CD4-positive, alpha-beta memory T cell (primary cell): ENCODE data around the gene DOCK9. TPM values are rescaled to one million over a fixed set of nuclear protein-coding genes. Genes with fewer than 3 reads are reported as not detected.

Experiments used
- CTCF ChIA-PET: fragments of 350-600 bp; sonication (Branson Sonifier 250); formaldehyde crosslinking; loops from one replicate; lab custom pipeline; 2021; ENCODE audit warnings: inconsistent platforms; ENCODE audit not compliant: partially characterized antibody; lab: Charles Lee
- POLR2A ChIA-PET: fragments of 350-600 bp; sonication (Branson Sonifier 250); formaldehyde crosslinking; loops from one replicate; lab custom pipeline; 2021; ENCODE audit not compliant: partially characterized antibody; lab: Charles Lee
- DNase-seq, 5 donors: peaks; one replicate each; pipeline versions ENCODE4 v3.0.0 to v3.0.0-alpha.2; 2020 to 2022; ENCODE audit warnings: mixed read lengths in 1 of 5
- H3K27ac ChIP-seq: one replicate; pipeline ENCODE4 v1.7.0; 2013; ENCODE audit warnings: low read depth, low read length
- H3K27me3 ChIP-seq: 2 replicates; pipeline ENCODE4 v1.7.0; 2013; ENCODE audit warnings: mild to moderate bottlenecking, low read length, moderate library complexity; ENCODE audit not compliant: insufficient read depth
- H3K36me3 ChIP-seq: 2 replicates; pipeline ENCODE4 v1.7.0; 2013; ENCODE audit warnings: mild to moderate bottlenecking, low read length, moderate library complexity; ENCODE audit not compliant: insufficient read depth
- H3K4me1 ChIP-seq: 2 replicates; pipeline ENCODE4 v1.7.0; 2013; ENCODE audit warnings: mild to moderate bottlenecking, low read length, moderate library complexity; ENCODE audit not compliant: insufficient read depth
- H3K4me3 ChIP-seq, 2 donors: one replicate each; pipeline ENCODE4 v1.7.0; 2013; ENCODE audit warnings: low read length in 2 of 2, mild to moderate bottlenecking in 1 of 2
- H3K9me3 ChIP-seq, 2 donors: one replicate each; pipeline ENCODE4 v1.7.0; 2013; ENCODE audit warnings: low read length in 2 of 2, control low read depth in 1 of 2; ENCODE audit not compliant: control insufficient read depth in 1 of 2
- H3K27ac Mint-ChIP-seq, 7 donors: one replicate each; pipeline ENCODE4 v1.8.0; 2020 to 2021; ENCODE audit warnings: mixed read lengths in 7 of 7, mild to moderate bottlenecking in 6 of 7, inconsistent platforms in 3 of 7, moderate library complexity in 3 of 7
- H3K27me3 Mint-ChIP-seq, 2 donors: one replicate each; pipeline ENCODE4 v1.8.0; 2020 to 2021; ENCODE audit warnings: mixed read lengths in 2 of 2
- H3K36me3 Mint-ChIP-seq, 2 donors: one replicate each; pipeline ENCODE4 v1.8.0; 2020 to 2021; ENCODE audit warnings: mixed read lengths in 2 of 2, inconsistent platforms in 1 of 2, mild to moderate bottlenecking in 1 of 2
- H3K4me1 Mint-ChIP-seq, 4 donors: one replicate each; pipeline ENCODE4 v1.8.0; 2020 to 2021; ENCODE audit warnings: mixed read lengths in 4 of 4, mild to moderate bottlenecking in 1 of 4
- H3K4me3 Mint-ChIP-seq, 8 donors: one replicate each; pipeline ENCODE4 v1.8.0; 2020 to 2021; ENCODE audit warnings: mixed read lengths in 8 of 8, mild to moderate bottlenecking in 7 of 8, moderate library complexity in 6 of 8, inconsistent platforms in 3 of 8
- H3K9me3 Mint-ChIP-seq, 8 donors: one replicate each; pipeline ENCODE4 v1.8.0; 2020 to 2021; ENCODE audit warnings: mixed read lengths in 8 of 8, mild to moderate bottlenecking in 5 of 8, inconsistent platforms in 3 of 8, moderate library complexity in 1 of 8
- intact Hi-C: fragments of 100-400 bp; cut with micrococcal nuclease; formaldehyde crosslinking; loops from one replicate; pipeline ENCODE4 v1.15.1; 2023
- polyA plus RNA-seq, 2 donors: library from polyadenylated mRNA; unstranded; fragments of 300-500 nt; fragmentation: Illumina TruSeq; gene quantifications; one replicate each; pipeline ENCODE4 v1.2.3, GENCODE V29; 2021
- total RNA-seq, 2 experiments: library from RNA; stranded (reverse); gene quantifications; one replicate each; pipeline ENCODE4 v1.2.3, GENCODE V29; 2021

The DOCK9 gene, protein sequence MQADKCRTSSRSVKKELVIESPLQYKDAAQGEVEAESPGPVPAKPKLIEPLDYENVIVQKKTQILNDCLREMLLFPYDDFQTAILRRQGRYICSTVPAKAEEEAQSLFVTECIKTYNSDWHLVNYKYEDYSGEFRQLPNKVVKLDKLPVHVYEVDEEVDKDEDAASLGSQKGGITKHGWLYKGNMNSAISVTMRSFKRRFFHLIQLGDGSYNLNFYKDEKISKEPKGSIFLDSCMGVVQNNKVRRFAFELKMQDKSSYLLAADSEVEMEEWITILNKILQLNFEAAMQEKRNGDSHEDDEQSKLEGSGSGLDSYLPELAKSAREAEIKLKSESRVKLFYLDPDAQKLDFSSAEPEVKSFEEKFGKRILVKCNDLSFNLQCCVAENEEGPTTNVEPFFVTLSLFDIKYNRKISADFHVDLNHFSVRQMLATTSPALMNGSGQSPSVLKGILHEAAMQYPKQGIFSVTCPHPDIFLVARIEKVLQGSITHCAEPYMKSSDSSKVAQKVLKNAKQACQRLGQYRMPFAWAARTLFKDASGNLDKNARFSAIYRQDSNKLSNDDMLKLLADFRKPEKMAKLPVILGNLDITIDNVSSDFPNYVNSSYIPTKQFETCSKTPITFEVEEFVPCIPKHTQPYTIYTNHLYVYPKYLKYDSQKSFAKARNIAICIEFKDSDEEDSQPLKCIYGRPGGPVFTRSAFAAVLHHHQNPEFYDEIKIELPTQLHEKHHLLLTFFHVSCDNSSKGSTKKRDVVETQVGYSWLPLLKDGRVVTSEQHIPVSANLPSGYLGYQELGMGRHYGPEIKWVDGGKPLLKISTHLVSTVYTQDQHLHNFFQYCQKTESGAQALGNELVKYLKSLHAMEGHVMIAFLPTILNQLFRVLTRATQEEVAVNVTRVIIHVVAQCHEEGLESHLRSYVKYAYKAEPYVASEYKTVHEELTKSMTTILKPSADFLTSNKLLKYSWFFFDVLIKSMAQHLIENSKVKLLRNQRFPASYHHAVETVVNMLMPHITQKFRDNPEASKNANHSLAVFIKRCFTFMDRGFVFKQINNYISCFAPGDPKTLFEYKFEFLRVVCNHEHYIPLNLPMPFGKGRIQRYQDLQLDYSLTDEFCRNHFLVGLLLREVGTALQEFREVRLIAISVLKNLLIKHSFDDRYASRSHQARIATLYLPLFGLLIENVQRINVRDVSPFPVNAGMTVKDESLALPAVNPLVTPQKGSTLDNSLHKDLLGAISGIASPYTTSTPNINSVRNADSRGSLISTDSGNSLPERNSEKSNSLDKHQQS (N-terminal part only)
- total RNA-seq (100 to 1,000 TPM; 194 to 197 TPM), polyA plus RNA-seq (10 to 100 TPM in 1 of 2 donors, 1 to 10 TPM in 1; 6.3 to 44.0 TPM)

DNA sequence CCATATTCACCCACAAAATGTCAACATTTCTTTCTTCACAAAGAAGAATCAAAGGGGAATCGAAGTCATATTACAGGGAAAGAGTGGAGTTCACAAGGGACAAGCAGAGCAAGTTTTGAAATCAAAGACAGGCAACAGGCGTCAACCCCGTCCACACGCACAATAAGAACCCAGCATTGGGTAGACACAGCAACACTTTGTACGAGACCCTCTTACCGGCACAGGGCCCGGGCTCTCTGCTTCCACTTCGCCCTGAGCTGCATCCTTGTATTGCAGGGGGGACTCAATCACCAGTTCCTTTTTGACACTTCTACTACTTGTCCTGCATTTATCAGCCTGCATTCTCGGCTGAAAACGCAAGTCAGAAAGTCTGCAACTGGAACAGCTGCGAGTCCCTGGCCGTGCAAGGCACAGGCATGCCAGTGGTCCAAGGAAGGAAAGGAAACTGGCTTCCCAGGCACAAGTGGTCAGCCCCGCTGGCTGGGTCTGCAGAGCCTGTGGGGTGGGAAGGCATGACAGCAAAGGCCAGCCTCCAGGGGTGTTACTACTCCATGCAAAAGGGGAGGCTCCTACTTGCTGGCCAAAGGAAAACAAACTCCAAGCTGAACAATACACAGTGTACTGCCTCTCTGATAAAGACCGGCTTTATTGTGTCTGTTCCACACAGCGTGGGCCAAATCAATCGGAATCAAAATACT, at the start of gene DOCK9:
TSS of gene DOCK9 (minus strand) at position 497 of the 698 bp plus-strand sequence. CDS start at position 342, 155 bp downstream.
- ChIA-PET CTCF (interaction anchor here (0.7 to 1.0 kb wide), 2 partner anchors 9 to 37 kb away, joined by 3 read pairs; no protein-coding TSS in a partner anchor), POLR2A (interaction anchor here (0.8 to 0.9 kb wide), 2 partner anchors 69 to 111 kb away, joined by 3 read pairs; no protein-coding TSS in a partner anchor)
- Mint-ChIP-seq H3K27me3 (no peaks in the 10 kb centered on the region), H3K27ac (peak within 1 kb of the TSS in 3 of 7 donors; percentile 33 to 77 (median 54)), H3K9me3 (peaks cover 0 to 2% (median 0%) of the 10 kb centered on the region in 8 donors), H3K36me3 (no peaks in the 10 kb centered on the region), H3K4me1 (peaks cover 53 to 78% (median 70%) of the 10 kb centered on the region in 4 donors), H3K4me3 (peak within 1 kb of the TSS in 2 of 8 donors; percentile 21 to 38)
- H3K27ac ChIP-seq, result no peak within 1 kb of the TSS
- no peak for DNase-seq
- no peak within 1 kb of the TSS for H3K4me3 ChIP-seq
- intact Hi-C loops, result no loop called here
- no peaks in the 10 kb centered on the region for H3K9me3 ChIP-seq
- H3K27me3 ChIP-seq, result no peaks in the 10 kb centered on the region
- H3K4me1 ChIP-seq, result peaks cover 60% of the 10 kb centered on the region
- H3K36me3 ChIP-seq, result no peaks in the 10 kb centered on the region

DNA sequence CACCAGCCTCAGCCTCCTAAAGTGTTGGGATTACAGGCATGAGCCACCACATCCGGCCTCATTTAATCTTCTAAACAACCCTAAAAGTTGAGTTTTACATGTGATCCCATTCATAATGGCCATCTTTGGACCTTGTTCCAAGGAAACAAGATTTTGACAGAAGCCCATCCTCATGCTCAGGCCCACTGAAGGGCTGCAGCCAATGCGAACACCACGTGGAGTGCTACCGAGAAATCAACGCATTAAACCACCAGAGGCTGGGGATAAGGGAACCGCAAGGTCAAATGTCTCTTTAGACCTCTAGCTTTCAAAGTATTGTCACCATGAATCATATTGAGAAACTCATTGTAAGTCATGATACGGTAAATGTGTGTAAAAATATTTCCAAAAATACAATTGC, 49.4 kb upstream of the DOCK9 start:
- CTCF ChIA-PET, result interaction anchor here (1.1 to 3.5 kb wide), 6 partner anchors 10 to 149 kb away, joined by 3 to 32 read pairs (median 14); no protein-coding TSS in a partner anchor
- POLR2A ChIA-PET, result interaction anchor here (0.8 to 1.5 kb wide), 3 partner anchors 22 to 109 kb away, joined by 3 to 4 read pairs (median 3); no protein-coding TSS in a partner anchor
- Mint-ChIP-seq H3K4me3 (peak overlapping the region in 2 of 8 donors; percentile 3 to 31), H3K27me3 (no peaks in the 10 kb centered on the region), H3K27ac (peak overlapping the region in 5 of 7 donors; percentile 24 to 68 (median 57)), H3K36me3 (peaks cover 0 to 18% of the 10 kb centered on the region in 2 donors), H3K9me3 (peaks cover 0 to 7% (median 0%) of the 10 kb centered on the region in 8 donors), H3K4me1 (peaks cover 52 to 94% (median 75%) of the 10 kb centered on the region in 4 donors)
- Histone ChIP-seq H3K4me1 (peaks cover 59% of the 10 kb centered on the region), H3K36me3 (no peaks in the 10 kb centered on the region), H3K27ac (no peak overlapping the region), H3K27me3 (no peaks in the 10 kb centered on the region), H3K9me3 (no peaks in the 10 kb centered on the region), H3K4me3 (no peak overlapping the region)
- DNase-seq, result no peak
- intact Hi-C loops, result loop anchor here (5.0 kb wide), 2 partner anchors 150 to 240 kb away; no protein-coding TSS in a partner anchor

DNA sequence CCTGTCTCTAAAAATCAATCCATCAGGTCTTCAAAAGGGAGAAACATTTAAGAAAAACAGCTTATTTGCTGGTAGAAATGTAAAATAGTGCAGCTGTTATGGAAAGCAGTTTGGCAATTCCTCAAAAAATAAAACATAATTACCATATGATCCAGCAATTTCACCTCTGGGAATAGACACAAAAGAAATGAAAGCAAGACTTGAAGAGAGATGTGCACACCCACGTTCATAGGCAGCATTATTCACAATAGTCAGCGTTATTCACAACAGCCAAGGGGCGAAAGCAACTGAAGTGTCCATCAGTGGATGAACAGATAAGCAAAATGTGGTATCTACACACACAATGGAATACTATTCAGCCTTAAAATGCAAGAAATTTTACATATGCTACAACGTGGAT, 45.1 kb upstream of the DOCK9 start:
- Mint-ChIP-seq H3K36me3 (no peaks in the 10 kb centered on the region), H3K27ac (peak overlapping the region in 1 of 7 donors; percentile 2), H3K4me1 (peaks cover 42 to 69% (median 59%) of the 10 kb centered on the region in 4 donors), H3K4me3 (peak overlapping the region in 1 of 8 donors; percentile 32), H3K9me3 (no peaks in the 10 kb centered on the region), H3K27me3 (no peaks in the 10 kb centered on the region)
- intact Hi-C loops, result no loop called here
- ChIA-PET POLR2A (no interaction called here), CTCF (interaction anchor here (1.3 to 1.7 kb wide), 2 partner anchors 153 to 183 kb away, joined by 3 read pairs; no protein-coding TSS in a partner anchor)
- H3K4me1 ChIP-seq, result peaks cover 36% of the 10 kb centered on the region
- DNase-seq, result no peak
- H3K4me3 ChIP-seq, result no peak overlapping the region
- H3K27me3 ChIP-seq, result no peaks in the 10 kb centered on the region
- H3K9me3 ChIP-seq, result no peaks in the 10 kb centered on the region
- no peaks in the 10 kb centered on the region for H3K36me3 ChIP-seq
- H3K27ac ChIP-seq, result no peak overlapping the region

DNA sequence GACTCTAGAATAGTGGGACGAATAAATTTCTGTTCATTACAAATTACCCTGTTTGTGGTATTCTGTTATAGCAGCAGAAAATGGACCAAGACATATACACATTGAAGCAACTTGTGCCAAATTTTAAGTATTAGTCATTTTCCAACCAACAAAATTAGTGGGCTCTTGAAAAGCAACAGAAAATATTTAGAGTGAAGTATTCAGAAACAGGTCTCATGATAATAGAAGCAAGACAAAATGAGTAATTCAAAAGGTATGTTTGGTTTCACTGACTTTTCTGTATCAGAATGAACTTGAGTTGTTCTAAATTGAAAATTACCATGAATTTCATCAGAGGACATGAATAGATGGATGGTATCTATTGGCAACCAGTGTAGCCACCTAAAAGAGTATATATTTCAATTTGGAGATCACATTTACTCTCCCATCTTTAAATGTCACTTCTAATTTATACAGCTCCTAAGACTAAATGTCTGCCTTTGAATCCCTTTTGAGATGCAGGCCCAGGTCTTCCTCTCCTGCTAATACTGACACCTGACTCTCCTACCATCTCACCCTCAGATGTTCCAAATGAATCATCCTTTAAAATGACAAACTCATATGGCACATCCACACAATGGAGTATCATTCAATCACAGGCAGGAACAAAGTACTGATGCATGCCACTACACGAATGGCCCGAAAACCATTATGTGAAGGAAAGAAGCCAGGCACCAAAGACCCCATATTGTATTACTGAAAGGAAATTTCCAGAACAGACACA, 40.7 kb upstream of the DOCK9 start:
- Mint-ChIP-seq H3K9me3 (no peaks in the 10 kb centered on the region), H3K4me1 (peaks cover 44 to 64% (median 56%) of the 10 kb centered on the region in 4 donors), H3K27ac (peak overlapping the region in 2 of 7 donors; percentile 26 to 61), H3K27me3 (no peaks in the 10 kb centered on the region), H3K4me3 (peak overlapping the region in 1 of 8 donors; percentile 26), H3K36me3 (peaks cover 0 to 2% of the 10 kb centered on the region in 2 donors)
- intact Hi-C loops, result no loop called here
- H3K27ac ChIP-seq, result no peak overlapping the region
- no peaks in the 10 kb centered on the region for H3K36me3 ChIP-seq
- H3K27me3 ChIP-seq, result no peaks in the 10 kb centered on the region
- H3K4me1 ChIP-seq, result peaks cover 41% of the 10 kb centered on the region
- ChIA-PET POLR2A (no interaction called here), CTCF (interaction anchor here (1.6 to 3.1 kb wide), 2 partner anchors 10 to 15 kb away, joined by 5 to 21 read pairs; no protein-coding TSS in a partner anchor)
- no peak for DNase-seq
- H3K4me3 ChIP-seq, result no peak overlapping the region
- H3K9me3 ChIP-seq, result no peaks in the 10 kb centered on the region

DNA sequence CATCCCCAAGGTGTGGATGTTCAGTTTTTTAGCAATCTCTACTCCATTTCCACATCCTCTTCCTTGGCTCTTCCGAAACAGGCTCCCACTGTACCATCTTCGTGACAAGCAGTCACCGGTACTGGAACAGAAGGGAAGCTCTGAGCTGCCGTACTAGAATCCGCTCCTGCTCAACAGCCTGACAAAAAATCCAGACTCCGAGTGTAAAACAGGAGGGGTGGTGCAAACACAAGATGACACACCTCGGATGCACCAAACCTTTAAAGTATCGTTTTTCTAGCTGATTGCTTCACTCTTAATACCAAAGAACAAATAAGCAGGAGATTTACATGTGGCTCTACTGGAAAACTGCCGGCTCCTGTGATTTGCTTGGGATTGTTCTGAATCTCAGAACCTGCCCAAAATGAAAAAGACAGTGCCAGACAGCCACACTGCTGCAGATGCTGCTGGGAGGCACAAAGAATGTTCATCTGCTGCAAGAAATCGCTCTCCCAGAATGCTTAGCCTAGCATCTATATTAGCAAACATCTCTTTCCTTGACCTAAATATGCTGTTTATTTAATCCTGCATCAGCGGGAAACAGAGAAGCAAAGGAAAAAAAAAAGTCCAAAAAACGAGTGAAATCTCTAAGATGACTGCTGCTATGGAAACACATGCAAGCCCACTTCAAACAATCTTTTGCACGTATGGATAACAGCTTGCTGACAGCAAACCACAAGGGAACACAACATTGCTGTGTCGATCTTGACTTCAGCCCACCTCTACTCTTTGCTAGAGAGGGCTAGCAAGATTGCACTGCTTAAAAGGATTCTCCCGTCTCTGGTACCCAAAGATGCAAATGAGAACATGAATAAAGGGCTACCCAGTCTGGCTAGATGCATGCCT, 38.0 kb upstream of the DOCK9 start:
- peak in 2 of 5 donors; percentile 31 to 36 for DNase-seq
- no peaks in the 10 kb centered on the region for H3K9me3 Mint-ChIP-seq
- H3K4me3 Mint-ChIP-seq, result peak overlapping the region in 4 of 8 donors; percentile 7 to 74 (median 45)
- no peaks in the 10 kb centered on the region for H3K9me3 ChIP-seq
- H3K4me3 ChIP-seq, result no peak overlapping the region
- POLR2A ChIA-PET, result no interaction called here
- peaks cover 38 to 71% (median 63%) of the 10 kb centered on the region in 4 donors for H3K4me1 Mint-ChIP-seq
- no peaks in the 10 kb centered on the region for H3K27me3 Mint-ChIP-seq
- CTCF ChIA-PET, result interaction anchor here (1.5 to 3.1 kb wide), 2 partner anchors 12 to 13 kb away, joined by 4 to 21 read pairs; no protein-coding TSS in a partner anchor
- no peaks in the 10 kb centered on the region for H3K27me3 ChIP-seq
- H3K36me3 ChIP-seq, result no peaks in the 10 kb centered on the region
- no peak overlapping the region for H3K27ac ChIP-seq
- H3K27ac Mint-ChIP-seq, result peak overlapping the region in 6 of 7 donors; percentile 8 to 75 (median 48)
- H3K36me3 Mint-ChIP-seq, result peaks cover 0 to 5% of the 10 kb centered on the region in 2 donors
- peaks cover 36% of the 10 kb centered on the region for H3K4me1 ChIP-seq
- intact Hi-C loops, result no loop called here
